ENCODE data around the gene NEMP2.

The NEMP2 gene

GRCh38 chr2:190534310-190535120 lies at the start of gene NEMP2:
Gene NEMP2, minus strand, starts transcription at chr2:190534722. Its CDS starts 67 bp downstream, at chr2:190534655.
- peak; percentile 75 for DNase-seq

GRCh38 chr2:190583507-190584337 lies 49.2 kb upstream of the NEMP2 start:
- no peak for DNase-seq

GRCh38 chr2:190582736-190583506 lies 48.4 kb upstream of the NEMP2 start:
- DNase-seq = no peak

GRCh38 chr2:190582019-190582418 lies 47.5 kb upstream of the NEMP2 start:
- DNase-seq = no peak

- DNase-seq = no peak
Observed at GRCh38 chr2:190579915-190580846, 45.7 kb upstream of the NEMP2 start.

- no peak for DNase-seq
Observed at GRCh38 chr2:190579058-190579410, 44.5 kb upstream of the NEMP2 start.

GRCh38 chr2:190578158-190579057 lies 43.9 kb upstream of the NEMP2 start:
- no peak for DNase-seq

- DNase-seq = no peak
Observed at GRCh38 chr2:190576573-190576972, 42.1 kb upstream of the NEMP2 start.

- DNase-seq = no peak
Observed at GRCh38 chr2:190575263-190575662, 40.7 kb upstream of the NEMP2 start.

- no peak for DNase-seq
Observed at GRCh38 chr2:190574169-190574568, 39.6 kb upstream of the NEMP2 start.

- DNase-seq = no peak
Observed at GRCh38 chr2:190572246-190572645, 37.7 kb upstream of the NEMP2 start.

- no peak for DNase-seq
Observed at GRCh38 chr2:190571686-190572085, 37.2 kb upstream of the NEMP2 start.

- no peak for DNase-seq
Observed at GRCh38 chr2:190570871-190571270, 36.3 kb upstream of the NEMP2 start.

- no peak for DNase-seq
Observed at GRCh38 chr2:190569994-190570755, 35.7 kb upstream of the NEMP2 start.

GRCh38 chr2:190564838-190565237 lies 30.3 kb upstream of the NEMP2 start:
- no peak for DNase-seq

GRCh38 chr2:190563646-190564045 lies 29.1 kb upstream of the NEMP2 start:
- DNase-seq = no peak

- no peak for DNase-seq
Observed at GRCh38 chr2:190563109-190563508, 28.6 kb upstream of the NEMP2 start.

- no peak for DNase-seq
Observed at GRCh38 chr2:190562121-190562520, 27.6 kb upstream of the NEMP2 start.

GRCh38 chr2:190561094-190561493 lies 26.6 kb upstream of the NEMP2 start:
- no peak for DNase-seq

GRCh38 chr2:190554357-190555006 lies 20.0 kb upstream of the NEMP2 start:
- DNase-seq = no peak
